ENCODE data around the gene SCAF11.
"Not testable (repeated sequence)": the region's sequence is repeated elsewhere in the genome, so short reads cannot be mapped to it uniquely, and the experiment has no call there.

The SCAF11 gene

GRCh38 chr12:45990468-45991283 lies at the start of gene SCAF11:
TSS of gene SCAF11 (minus strand) at chr12:45990574. CDS start at chr12:45964167, 26,407 bp downstream.
- peak; percentile 100 for DNase-seq (ENCODE audit: low spot score)

GRCh38 chr12:46037066-46037465 lies 46.7 kb upstream of the SCAF11 start:
- DNase-seq (ENCODE audit: low spot score): not testable (repeated sequence)

GRCh38 chr12:46027172-46027571 lies 36.8 kb upstream of the SCAF11 start:
- no peak for DNase-seq (ENCODE audit: low spot score)

- no peak for DNase-seq (ENCODE audit: low spot score)
These were observed 33.7 kb upstream of the SCAF11 start for GRCh38 chr12:46024099-46024498.

GRCh38 chr12:46020768-46021167 lies 30.4 kb upstream of the SCAF11 start:
- DNase-seq (ENCODE audit: low spot score): no peak

GRCh38 chr12:46018712-46019111 lies 28.3 kb upstream of the SCAF11 start:
- not testable (repeated sequence) for DNase-seq (ENCODE audit: low spot score)

- not testable (repeated sequence) for DNase-seq (ENCODE audit: low spot score)
These were observed 27.5 kb upstream of the SCAF11 start for GRCh38 chr12:46017866-46018375.

- DNase-seq (ENCODE audit: low spot score): no peak
These were observed 15.4 kb upstream of the SCAF11 start for GRCh38 chr12:46005823-46006222.

- peak; percentile 18 for DNase-seq (ENCODE audit: low spot score)
These were observed 14.9 kb upstream of the SCAF11 start for GRCh38 chr12:46005151-46005797.

GRCh38 chr12:46004715-46005114 lies 14.3 kb upstream of the SCAF11 start:
- no peak for DNase-seq (ENCODE audit: low spot score)

GRCh38 chr12:46000076-46000475 lies 9.7 kb upstream of the SCAF11 start:
- DNase-seq (ENCODE audit: low spot score): not testable (repeated sequence)

GRCh38 chr12:45994736-45995135 lies 4.4 kb upstream of the SCAF11 start:
- no peak for DNase-seq (ENCODE audit: low spot score)

GRCh38 chr12:45991284-45992249 lies 1.2 kb upstream of the SCAF11 start:
- peak; percentile 57 for DNase-seq (ENCODE audit: low spot score)

- peak; percentile 62 for DNase-seq (ENCODE audit: low spot score)
These were observed 480 bp downstream of the SCAF11 start for GRCh38 chr12:45989721-45990467.

- no peak for DNase-seq (ENCODE audit: low spot score)
These were observed 1.1 kb downstream of the SCAF11 start for GRCh38 chr12:45989287-45989686.

GRCh38 chr12:45988264-45988663 lies 2.1 kb downstream of the SCAF11 start:
- peak; percentile 21 for DNase-seq (ENCODE audit: low spot score)

- DNase-seq (ENCODE audit: low spot score): no peak
These were observed 3.0 kb downstream of the SCAF11 start for GRCh38 chr12:45987340-45987727.

GRCh38 chr12:45986641-45987339 lies 3.6 kb downstream of the SCAF11 start:
- no peak for DNase-seq (ENCODE audit: low spot score)

GRCh38 chr12:45981075-45981837 lies 9.1 kb downstream of the SCAF11 start:
- DNase-seq (ENCODE audit: low spot score): no peak

- no peak for DNase-seq (ENCODE audit: low spot score)
These were observed 9.8 kb downstream of the SCAF11 start for GRCh38 chr12:45980540-45980939.

All from CD4-positive, alpha-beta T cell treated with Interleukin-2 at 100 ng/mL for 4 hours (primary cell).